Airway epithelial cell (primary cell): ENCODE results near the gene ADAMTS14. TPM values are rescaled to one million over a fixed set of nuclear protein-coding genes. Genes with fewer than 3 reads are reported as not detected.

Experiments used
- total RNA-seq: library from RNA; depleted of rRNA; stranded (reverse); fragments of >200 nt; gene quantifications from 2 replicates; pipeline ENCODE4 v1.2.3, GENCODE V29; 2015

Gene ADAMTS14, protein sequence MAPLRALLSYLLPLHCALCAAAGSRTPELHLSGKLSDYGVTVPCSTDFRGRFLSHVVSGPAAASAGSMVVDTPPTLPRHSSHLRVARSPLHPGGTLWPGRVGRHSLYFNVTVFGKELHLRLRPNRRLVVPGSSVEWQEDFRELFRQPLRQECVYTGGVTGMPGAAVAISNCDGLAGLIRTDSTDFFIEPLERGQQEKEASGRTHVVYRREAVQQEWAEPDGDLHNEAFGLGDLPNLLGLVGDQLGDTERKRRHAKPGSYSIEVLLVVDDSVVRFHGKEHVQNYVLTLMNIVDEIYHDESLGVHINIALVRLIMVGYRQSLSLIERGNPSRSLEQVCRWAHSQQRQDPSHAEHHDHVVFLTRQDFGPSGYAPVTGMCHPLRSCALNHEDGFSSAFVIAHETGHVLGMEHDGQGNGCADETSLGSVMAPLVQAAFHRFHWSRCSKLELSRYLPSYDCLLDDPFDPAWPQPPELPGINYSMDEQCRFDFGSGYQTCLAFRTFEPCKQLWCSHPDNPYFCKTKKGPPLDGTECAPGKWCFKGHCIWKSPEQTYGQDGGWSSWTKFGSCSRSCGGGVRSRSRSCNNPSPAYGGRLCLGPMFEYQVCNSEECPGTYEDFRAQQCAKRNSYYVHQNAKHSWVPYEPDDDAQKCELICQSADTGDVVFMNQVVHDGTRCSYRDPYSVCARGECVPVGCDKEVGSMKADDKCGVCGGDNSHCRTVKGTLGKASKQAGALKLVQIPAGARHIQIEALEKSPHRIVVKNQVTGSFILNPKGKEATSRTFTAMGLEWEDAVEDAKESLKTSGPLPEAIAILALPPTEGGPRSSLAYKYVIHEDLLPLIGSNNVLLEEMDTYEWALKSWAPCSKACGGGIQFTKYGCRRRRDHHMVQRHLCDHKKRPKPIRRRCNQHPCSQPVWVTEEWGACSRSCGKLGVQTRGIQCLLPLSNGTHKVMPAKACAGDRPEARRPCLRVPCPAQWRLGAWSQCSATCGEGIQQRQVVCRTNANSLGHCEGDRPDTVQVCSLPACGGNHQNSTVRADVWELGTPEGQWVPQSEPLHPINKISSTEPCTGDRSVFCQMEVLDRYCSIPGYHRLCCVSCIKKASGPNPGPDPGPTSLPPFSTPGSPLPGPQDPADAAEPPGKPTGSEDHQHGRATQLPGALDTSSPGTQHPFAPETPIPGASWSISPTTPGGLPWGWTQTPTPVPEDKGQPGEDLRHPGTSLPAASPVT
- total RNA-seq = 0.35 TPM in 1 of 2 replicates, not detected in the other

GRCh38 chr10:70672165-70673042 is at the start of gene ADAMTS14:
TSS of gene ADAMTS14 (plus strand) at chr10:70672506. CDS start at chr10:70672803, 297 bp downstream.

GRCh38 chr10:70785190-70785589 is 112.9 kb downstream of the ADAMTS14 start, which contains the start of gene TBATA:
TSS of gene TBATA (minus strand) at chr10:70785377. CDS start at chr10:70783379, 1,998 bp downstream.

Other genes starting within 250 kb of the ADAMTS14 start
- gene NODAL, start 230.8 kb upstream of the ADAMTS14 start, total RNA-seq = 0.28 TPM in 1 of 2 replicates, not detected in the other
- 0.60 and 0.71 TPM in 2 replicates for gene PALD1, start 193.7 kb upstream of the ADAMTS14 start, total RNA-seq
- not detected in 2 replicates for gene PRF1, start 69.8 kb upstream of the ADAMTS14 start, total RNA-seq
- not detected in 2 replicates for gene TBATA, start 112.9 kb downstream of the ADAMTS14 start, total RNA-seq
- 28.8 and 31.9 TPM in 2 replicates for gene SGPL1, start 143.4 kb downstream of the ADAMTS14 start, total RNA-seq
- 38.3 and 46.4 TPM in 2 replicates for gene PCBD1, start 216.1 kb downstream of the ADAMTS14 start, total RNA-seq